ENCODE results near the gene RALGAPA2.

DNA sequence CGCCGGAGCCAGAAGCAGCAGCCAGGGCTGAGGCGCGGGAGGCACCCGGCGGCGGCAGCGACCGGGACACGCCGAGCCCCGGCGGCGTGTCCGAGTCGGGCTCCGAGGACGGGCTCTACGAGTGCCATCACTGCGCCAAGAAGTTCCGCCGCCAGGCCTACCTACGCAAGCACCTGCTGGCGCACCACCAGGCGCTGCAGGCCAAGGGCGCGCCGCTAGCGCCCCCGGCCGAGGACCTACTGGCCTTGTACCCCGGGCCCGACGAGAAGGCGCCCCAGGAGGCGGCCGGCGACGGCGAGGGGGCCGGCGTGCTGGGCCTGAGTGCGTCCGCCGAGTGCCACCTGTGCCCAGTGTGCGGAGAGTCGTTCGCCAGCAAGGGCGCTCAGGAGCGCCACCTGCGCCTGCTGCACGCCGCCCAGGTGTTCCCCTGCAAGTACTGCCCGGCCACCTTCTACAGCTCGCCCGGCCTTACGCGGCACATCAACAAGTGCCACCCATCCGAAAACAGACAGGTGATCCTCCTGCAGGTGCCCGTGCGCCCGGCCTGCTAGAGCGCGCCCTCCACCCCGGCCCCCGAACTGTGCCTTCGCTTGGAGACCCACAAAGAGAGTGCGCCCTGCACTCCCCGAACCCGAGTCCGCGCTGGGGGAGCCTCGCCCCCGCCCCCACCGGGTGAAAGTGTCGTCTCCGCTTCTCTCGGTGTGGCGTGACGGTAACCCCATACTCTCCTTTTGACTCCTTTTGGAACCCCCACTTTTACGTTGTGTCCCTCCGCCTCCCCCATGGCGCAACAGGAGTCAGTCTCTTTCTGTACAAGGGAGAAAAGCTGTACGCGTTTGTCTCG lies 343.0 kb downstream of the RALGAPA2 start:
- TF ChIP-seq, protein P1, sequence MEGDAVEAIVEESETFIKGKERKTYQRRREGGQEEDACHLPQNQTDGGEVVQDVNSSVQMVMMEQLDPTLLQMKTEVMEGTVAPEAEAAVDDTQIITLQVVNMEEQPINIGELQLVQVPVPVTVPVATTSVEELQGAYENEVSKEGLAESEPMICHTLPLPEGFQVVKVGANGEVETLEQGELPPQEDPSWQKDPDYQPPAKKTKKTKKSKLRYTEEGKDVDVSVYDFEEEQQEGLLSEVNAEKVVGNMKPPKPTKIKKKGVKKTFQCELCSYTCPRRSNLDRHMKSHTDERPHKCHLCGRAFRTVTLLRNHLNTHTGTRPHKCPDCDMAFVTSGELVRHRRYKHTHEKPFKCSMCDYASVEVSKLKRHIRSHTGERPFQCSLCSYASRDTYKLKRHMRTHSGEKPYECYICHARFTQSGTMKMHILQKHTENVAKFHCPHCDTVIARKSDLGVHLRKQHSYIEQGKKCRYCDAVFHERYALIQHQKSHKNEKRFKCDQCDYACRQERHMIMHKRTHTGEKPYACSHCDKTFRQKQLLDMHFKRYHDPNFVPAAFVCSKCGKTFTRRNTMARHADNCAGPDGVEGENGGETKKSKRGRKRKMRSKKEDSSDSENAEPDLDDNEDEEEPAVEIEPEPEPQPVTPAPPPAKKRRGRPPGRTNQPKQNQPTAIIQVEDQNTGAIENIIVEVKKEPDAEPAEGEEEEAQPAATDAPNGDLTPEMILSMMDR (IDR thresholded peaks at IDR 0.05): no peak
- TF ChIP-seq POLR2AphosphoS5 (IDR thresholded peaks at IDR 0.05): no peak
- no peak for TF ChIP-seq POLR2A (IDR thresholded peaks at IDR 0.05)

Measured in breast epithelium (tissue), 3 donors.